ENCODE results near the gene MRPS33.
"Not testable (repeated sequence)": the region's sequence is repeated elsewhere in the genome, so short reads cannot be mapped to it uniquely, and the experiment has no call there.

The MRPS33 gene

GRCh38 chr7:141043616-141044015, 28.9 kb upstream of the MRPS33 start:
- no peak for DNase-seq (ENCODE audit: low spot score)
- no peak overlapping the region for H3K27ac ChIP-seq
- TF ChIP-seq, protein P1, sequence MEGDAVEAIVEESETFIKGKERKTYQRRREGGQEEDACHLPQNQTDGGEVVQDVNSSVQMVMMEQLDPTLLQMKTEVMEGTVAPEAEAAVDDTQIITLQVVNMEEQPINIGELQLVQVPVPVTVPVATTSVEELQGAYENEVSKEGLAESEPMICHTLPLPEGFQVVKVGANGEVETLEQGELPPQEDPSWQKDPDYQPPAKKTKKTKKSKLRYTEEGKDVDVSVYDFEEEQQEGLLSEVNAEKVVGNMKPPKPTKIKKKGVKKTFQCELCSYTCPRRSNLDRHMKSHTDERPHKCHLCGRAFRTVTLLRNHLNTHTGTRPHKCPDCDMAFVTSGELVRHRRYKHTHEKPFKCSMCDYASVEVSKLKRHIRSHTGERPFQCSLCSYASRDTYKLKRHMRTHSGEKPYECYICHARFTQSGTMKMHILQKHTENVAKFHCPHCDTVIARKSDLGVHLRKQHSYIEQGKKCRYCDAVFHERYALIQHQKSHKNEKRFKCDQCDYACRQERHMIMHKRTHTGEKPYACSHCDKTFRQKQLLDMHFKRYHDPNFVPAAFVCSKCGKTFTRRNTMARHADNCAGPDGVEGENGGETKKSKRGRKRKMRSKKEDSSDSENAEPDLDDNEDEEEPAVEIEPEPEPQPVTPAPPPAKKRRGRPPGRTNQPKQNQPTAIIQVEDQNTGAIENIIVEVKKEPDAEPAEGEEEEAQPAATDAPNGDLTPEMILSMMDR (IDR thresholded peaks at IDR 0.05), result no peak
- no peak overlapping the region for H3K4me3 ChIP-seq

DNA sequence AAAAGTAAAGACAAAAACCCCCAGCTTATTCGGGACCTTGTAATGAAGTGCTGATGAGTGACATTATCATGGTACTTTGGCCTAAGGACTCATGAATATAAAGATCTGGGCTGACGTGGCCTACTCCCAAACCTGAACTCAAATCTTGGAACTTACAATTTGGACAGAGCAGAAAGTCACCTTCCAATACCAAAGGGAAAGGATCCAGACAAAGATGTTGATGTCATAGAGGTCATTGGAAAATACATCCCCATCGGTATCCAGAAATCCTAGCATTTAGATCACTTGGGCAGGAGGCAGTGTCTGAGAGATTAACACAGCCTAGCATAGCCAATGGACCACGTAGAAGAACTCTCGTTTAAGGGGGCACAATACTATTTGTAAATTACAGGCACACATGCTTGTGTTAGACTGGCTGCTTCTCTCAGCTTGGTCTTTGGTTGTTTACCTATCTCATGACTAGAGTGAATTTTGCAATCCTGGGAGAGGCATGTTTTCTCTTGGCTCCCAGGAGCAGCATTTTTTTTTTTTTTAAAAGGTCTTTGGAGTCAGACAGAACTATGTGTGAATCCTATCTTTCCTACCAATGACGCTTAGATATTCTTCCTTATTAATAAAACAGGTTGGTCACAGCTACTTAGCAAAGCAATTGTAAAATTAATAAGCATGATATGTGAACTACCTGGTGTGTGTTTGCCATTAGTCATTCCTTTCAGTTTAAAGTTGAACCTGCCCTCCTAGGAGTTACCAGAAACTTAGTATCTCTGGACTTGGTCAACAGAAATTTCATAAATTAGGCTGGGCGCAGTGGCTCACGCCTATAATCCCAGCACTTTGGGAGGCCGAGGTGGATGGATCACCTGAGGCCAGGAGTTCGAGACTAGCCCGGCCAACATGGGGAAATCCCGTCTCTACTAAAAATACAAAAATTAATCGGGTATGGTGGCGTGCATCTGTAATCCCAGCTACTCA, 27.8 kb upstream of the MRPS33 start:
- H3K4me3 ChIP-seq, result no peak overlapping the region
- DNase-seq (ENCODE audit: low spot score), result no peak
- TF ChIP-seq, protein P1 (IDR thresholded peaks at IDR 0.05), result no peak
- H3K27ac ChIP-seq, result no peak overlapping the region

DNA sequence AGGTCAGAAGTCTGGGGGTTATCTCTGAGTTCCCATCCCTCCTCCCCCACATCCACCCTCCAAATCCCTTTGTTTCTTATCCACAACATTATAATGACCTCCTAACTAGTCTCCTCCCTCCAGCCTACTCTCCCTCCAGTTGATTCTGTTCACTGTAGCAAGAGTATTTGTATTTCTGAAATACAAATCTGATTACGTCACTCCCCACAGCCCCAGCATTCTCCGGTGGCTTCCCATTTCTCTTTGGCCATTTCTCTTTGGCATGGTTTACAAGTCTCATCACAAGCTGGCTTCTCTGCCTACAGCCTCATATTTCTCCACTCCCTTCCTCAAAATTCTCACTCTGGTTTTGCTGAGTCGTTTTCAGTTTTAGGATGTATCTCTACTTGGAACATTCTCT, 24.6 kb upstream of the MRPS33 start:
- Histone ChIP-seq H3K4me3 (no peak overlapping the region), H3K27ac (no peak overlapping the region)
- TF ChIP-seq, protein P1 (IDR thresholded peaks at IDR 0.05), result no peak
- no peak for DNase-seq (ENCODE audit: low spot score)

DNA sequence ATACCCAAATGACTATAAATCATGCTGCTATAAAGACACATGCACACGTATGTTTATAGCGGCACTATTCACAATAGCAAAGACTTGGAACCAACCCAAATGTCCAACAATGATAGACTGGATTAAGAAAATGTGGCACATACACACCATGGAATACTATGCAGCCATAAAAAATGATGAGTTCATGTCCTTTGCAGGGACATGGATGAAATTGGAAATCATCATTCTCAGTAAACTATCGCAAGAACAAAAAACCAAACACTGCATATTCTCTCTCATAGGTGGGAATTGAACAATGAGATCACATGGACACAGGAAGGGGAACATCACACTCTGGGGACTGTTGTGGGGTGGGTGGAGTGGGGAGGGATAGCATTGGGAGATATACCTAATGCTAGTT, 23.3 kb upstream of the MRPS33 start:
- H3K4me3 ChIP-seq; H3K27ac ChIP-seq; DNase-seq (ENCODE audit: low spot score): not testable (repeated sequence)

DNA sequence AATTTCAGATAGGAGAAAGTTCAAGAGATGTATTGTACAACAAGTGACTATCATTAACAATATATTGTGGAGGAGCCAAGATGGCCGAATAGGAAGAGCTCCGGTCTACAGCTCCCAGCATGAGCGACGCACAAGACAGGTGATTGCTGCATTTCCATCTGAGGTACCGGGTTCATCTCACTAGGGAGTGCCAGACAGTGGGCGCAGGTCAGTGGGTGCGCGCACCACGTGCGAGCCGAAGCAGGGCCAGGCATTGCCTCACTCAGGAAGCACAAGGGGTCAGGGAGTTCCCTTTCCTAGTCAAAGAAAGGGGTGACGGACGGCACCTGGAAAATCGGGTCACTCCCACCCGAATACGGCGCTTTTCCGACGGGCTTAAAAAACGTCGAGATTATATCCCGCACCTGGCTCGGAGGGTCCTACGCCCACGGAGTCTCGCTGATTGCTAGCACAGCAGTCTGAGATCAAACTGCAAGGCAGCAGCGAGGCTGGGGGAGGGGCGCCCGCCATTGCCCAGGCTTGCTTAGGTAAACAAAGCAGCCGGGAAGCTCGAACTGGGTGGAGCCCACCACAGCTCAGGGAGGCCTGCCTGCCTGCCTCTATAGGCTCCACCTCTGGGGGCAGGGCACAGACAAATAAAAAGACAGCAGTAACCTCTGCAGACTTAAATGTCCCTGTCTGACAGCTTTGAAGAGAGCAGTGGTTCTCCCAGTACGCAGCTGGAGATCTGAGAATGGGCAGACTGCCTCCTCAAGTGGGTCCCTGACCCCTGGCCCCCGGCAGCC, 18.0 kb upstream of the MRPS33 start:
- H3K27ac ChIP-seq; H3K4me3 ChIP-seq; DNase-seq (ENCODE audit: low spot score): not testable (repeated sequence)

DNA sequence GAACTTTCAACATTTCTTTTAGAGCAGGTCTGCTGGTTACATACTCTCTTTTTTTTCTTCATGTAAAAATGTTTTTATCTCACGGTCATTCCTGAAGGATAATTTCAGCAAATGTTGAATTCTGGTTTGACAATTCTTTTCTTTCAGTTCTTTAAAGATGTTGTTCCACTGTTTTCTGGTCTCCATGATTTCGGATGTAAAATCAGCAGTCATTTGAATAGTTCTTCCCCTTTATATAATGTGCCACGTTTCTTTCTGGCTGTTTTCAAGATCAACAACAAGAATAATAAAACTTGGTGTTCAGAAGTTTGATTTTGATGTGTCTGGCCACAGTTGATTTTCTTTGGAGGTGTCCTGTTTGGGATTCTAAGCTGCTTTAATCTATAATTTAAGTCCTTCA, 14.0 kb upstream of the MRPS33 start:
- TF ChIP-seq, protein P1 (IDR thresholded peaks at IDR 0.05), result no peak
- Histone ChIP-seq H3K27ac (no peak overlapping the region), H3K4me3 (no peak overlapping the region)
- DNase-seq (ENCODE audit: low spot score), result no peak

DNA sequence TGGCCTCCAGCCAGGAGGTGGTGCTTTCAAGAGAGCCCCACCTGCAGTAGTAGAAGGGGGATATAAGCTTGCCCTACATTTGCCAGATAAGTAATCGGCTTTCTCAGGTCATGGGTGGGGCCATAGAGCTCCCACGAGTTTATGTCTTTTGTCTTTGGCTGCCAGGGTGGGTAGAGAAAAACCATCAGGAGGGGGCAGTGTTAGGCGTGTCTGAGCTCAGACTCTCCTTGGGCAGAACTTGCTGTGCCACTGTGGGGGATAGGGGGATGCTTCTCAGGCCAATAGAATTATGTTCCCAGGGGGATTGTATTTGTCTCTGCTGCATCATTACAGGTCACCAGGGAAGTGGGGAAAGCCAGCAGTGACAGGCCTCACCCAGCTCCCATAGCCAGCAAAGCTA, 12.3 kb upstream of the MRPS33 start:
- TF ChIP-seq, protein P1 (IDR thresholded peaks at IDR 0.05), result no peak
- H3K27ac ChIP-seq, result no peak overlapping the region

GRCh38 chr7:141024668-141025067, 9.9 kb upstream of the MRPS33 start:
- Histone ChIP-seq H3K4me3 (no peak overlapping the region), H3K27ac (no peak overlapping the region)
- DNase-seq (ENCODE audit: low spot score), result no peak
- TF ChIP-seq, protein P1 (IDR thresholded peaks at IDR 0.05), result no peak

More for the DNA sequence above, 12.3 kb upstream of the MRPS33 start:
- no peak overlapping the region for H3K4me3 ChIP-seq
- DNase-seq (ENCODE audit: low spot score), result no peak
